HepG2 (cell line): Measurements from ENCODE around the gene NKD1. TPM values are rescaled to one million over a fixed set of nuclear protein-coding genes. Genes with fewer than 3 reads are reported as not detected.

Experiments used
- ATAC-seq: fragments of 200-7000 bp; cut with Tn5 transposase; 3 replicates; pipeline ENCODE4 v1.9.1; 2020; ENCODE audit warnings: mild to moderate bottlenecking, moderate library complexity
- BruUV-seq: library from RNA; stranded (reverse); fragments of 400-500 nt; replicated peaks from 2 replicates; lab custom pipeline; 2021; lab: Mats Ljungman, UMichigan
- CTCF ChIA-PET: fragments of 300-600 bp; formaldehyde crosslinking; extraction: SDS; loops from one replicate; lab custom pipeline; 2021; ENCODE audit warnings: low total read pairs, inconsistent platforms, low intra/inter-chr PET ratio; lab: Yijun Ruan, JAX
- POLR2A ChIA-PET: fragments of 350-600 bp; sonication (Branson Sonifier 250); formaldehyde crosslinking; loops from one replicate; lab custom pipeline; 2020; ENCODE audit warnings: antibody characterized with exemption, inconsistent platforms; lab: Yijun Ruan, JAX
- DNase-seq: peaks from one replicate; pipeline ENCODE4 v3.0.0-alpha.2; 2015; ENCODE audit warnings: low spot score
- FAIRE-seq: peaks from 3 replicates; lab custom pipeline; 2011; peaks lifted over from hg19 to GRCh38; lab: Jason Lieb, UNC
- H2AFZ ChIP-seq: one replicate; pipeline ENCODE4 v1.6.1; 2011; ENCODE audit warnings: low read length, inconsistent platforms
- H3K27ac ChIP-seq: fragments of 300-600 bp; 3 replicates; pipeline ENCODE4 v1.8.0; 2011; ENCODE audit warnings: mixed run types, mild to moderate bottlenecking, mixed read lengths, low read length, inconsistent platforms; ENCODE audit not compliant: insufficient read depth; ENCODE audit errors: extremely low read length
- H3K27me3 ChIP-seq, 2 experiments: fragments of 200-600 bp in 1 of 2; 2 replicates in 1 of 2; 3 replicates in 1 of 2; pipeline versions ENCODE4 v1.6.0 to v1.8.0; 2011; ENCODE audit warnings: low read length in 2 of 2, mild to moderate bottlenecking in 2 of 2, moderate library complexity in 2 of 2, inconsistent platforms in 1 of 2; ENCODE audit not compliant: insufficient read depth in 2 of 2, control insufficient read depth in 1 of 2
- H3K36me3 ChIP-seq, 2 experiments: fragments of 200-600 bp in 1 of 2; replicated peaks in 1 of 2; 2 replicates in 1 of 2; 3 replicates in 1 of 2; pipeline versions ENCODE4 v1.5.1 to v1.8.0; 2011; ENCODE audit warnings: low read length in 2 of 2, inconsistent platforms in 1 of 2; ENCODE audit not compliant: insufficient read depth in 2 of 2, control insufficient read depth in 1 of 2
- H3K4me1 ChIP-seq: 2 replicates; pipeline ENCODE4 v1.5.1; 2012; ENCODE audit warnings: low read length, inconsistent platforms; ENCODE audit not compliant: insufficient read depth
- H3K4me2 ChIP-seq: 2 replicates; pipeline ENCODE4 v1.6.0; 2011; ENCODE audit warnings: low read depth, low read length, inconsistent platforms
- H3K4me3 ChIP-seq, 3 experiments: fragments of 200-600 bp in 1 of 3; sonication (generic), shearing (Covaris generic) in 1 of 3; replicated peaks in 1 of 3; 2 replicates each; pipeline ENCODE4 v1.5.1; 2011 to 2016; ENCODE audit warnings: low read length in 3 of 3, inconsistent platforms in 2 of 3, low read depth in 2 of 3, mild to moderate bottlenecking in 2 of 3, control low read depth in 1 of 3, mixed read lengths in 1 of 3; ENCODE audit not compliant: insufficient read depth in 1 of 3
- H3K79me2 ChIP-seq: one replicate; pipeline ENCODE4 v1.6.1; 2011; ENCODE audit warnings: low read length, inconsistent platforms; ENCODE audit not compliant: insufficient read depth
- H3K9ac ChIP-seq: 2 replicates; pipeline ENCODE4 v1.6.0; 2011; ENCODE audit warnings: mild to moderate bottlenecking, low read depth, low read length, inconsistent platforms; ENCODE audit not compliant: insufficient read depth
- H3K9me3 ChIP-seq: 2 replicates; pipeline ENCODE4 v1.5.1; 2012; ENCODE audit warnings: mild to moderate bottlenecking, low read length
- H4K20me1 ChIP-seq: 2 replicates; pipeline ENCODE4 v1.6.0; 2011; ENCODE audit warnings: inconsistent platforms, mild to moderate bottlenecking, low read length, moderate library complexity; ENCODE audit not compliant: insufficient read depth
- FOSL2 ChIP-seq: sonication (generic); formaldehyde crosslinking; IDR thresholded peaks from 2 replicates; pipeline ENCODE4 v1.4.0; 2020; ENCODE audit warnings: missing genetic modification reagents
- GATAD2A ChIP-seq: IDR thresholded peaks from 2 replicates; pipeline ENCODE4 v1.6.1; 2016
- KAT2B ChIP-seq: fragments of 150-350 bp; IDR thresholded peaks from 2 replicates; pipeline ENCODE4 v1.6.1; 2014; ENCODE audit warnings: low read depth, low read length, borderline replicate concordance
- KDM1A ChIP-seq: IDR thresholded peaks from 2 replicates; pipeline ENCODE4 v1.6.1; 2016; ENCODE audit warnings: missing compliant biosample characterization
- KLF15 ChIP-seq: sonication (generic); formaldehyde crosslinking; IDR thresholded peaks from 2 replicates; pipeline ENCODE4 v1.8.1; 2023; ENCODE audit warnings: borderline replicate concordance, mild to moderate bottlenecking, inconsistent platforms, missing genetic modification reagents, mixed read lengths
- KMT2B ChIP-seq: IDR thresholded peaks from 2 replicates; pipeline ENCODE4 v1.6.1; 2016; ENCODE audit warnings: missing genetic modification reagents, missing compliant biosample characterization
- MAFF ChIP-seq: IDR thresholded peaks from 2 replicates; pipeline ENCODE4 v1.6.1; 2011; ENCODE audit warnings: low read depth, low read length, improper control_type of control experiment
- NFYB ChIP-seq: sonication (generic); formaldehyde crosslinking; IDR thresholded peaks from 2 replicates; pipeline ENCODE4 v1.4.0; 2020; ENCODE audit warnings: missing genetic modification reagents
- ONECUT2 ChIP-seq: sonication (generic); formaldehyde crosslinking; IDR thresholded peaks from 2 replicates; pipeline ENCODE4 v1.4.0; 2020; ENCODE audit warnings: missing genetic modification reagents
- SAP130 ChIP-seq: IDR thresholded peaks from 2 replicates; pipeline ENCODE4 v1.6.1; 2016; ENCODE audit warnings: low read depth
- SOX13 ChIP-seq, 3 experiments: fragments of 450-650 bp in 1 of 3; sonication (generic) in 1 of 3; formaldehyde crosslinking in 1 of 3; IDR thresholded peaks in 2 of 3; conservative IDR thresholded peaks in 1 of 3; 2 replicates each; pipeline versions ENCODE4 v1.5.0 to v1.6.1; 2016 to 2020; ENCODE audit warnings: antibody characterized with exemption in 1 of 3, mild to moderate bottlenecking in 1 of 3, missing compliant biosample characterization in 1 of 3, missing genetic modification reagents in 1 of 3, moderate library complexity in 1 of 3
- SOX5 ChIP-seq: IDR thresholded peaks from 2 replicates; pipeline ENCODE4 v1.6.1; 2016; ENCODE audit warnings: borderline replicate concordance
- ZBTB7B ChIP-seq: sonication (generic); formaldehyde crosslinking; IDR thresholded peaks from 2 replicates; pipeline ENCODE4 v1.4.0; 2020; ENCODE audit warnings: missing genetic modification reagents
- ZFP36 ChIP-seq: fragments of 150-350 bp; IDR thresholded peaks from 2 replicates; pipeline ENCODE4 v1.6.1; 2018; ENCODE audit warnings: borderline replicate concordance, low read length, low read depth; ENCODE audit not compliant: partially characterized antibody
- ZNF468 ChIP-seq: sonication (generic); formaldehyde crosslinking; IDR thresholded peaks from 2 replicates; pipeline ENCODE4 v1.8.0; 2022; ENCODE audit warnings: mild to moderate bottlenecking, moderate library complexity, missing genetic modification reagents
- WGBS: methylation state at CpG from one replicate; pipeline ENCODE4 v1.1.6; 2017; ENCODE audit warnings: low lambda C conversion rate; 5-methylcytosine and 5-hydroxymethylcytosine counted together
- in situ Hi-C: cut with HindIII; loops from 2 replicates; pipeline ENCODE4 v1.10.0; 2017; ENCODE audit warnings: low pct_unique_long_range_greater_than_20kb; ENCODE audit not compliant: extremely low pct_ligation_motif_present
- intact Hi-C: fragments of 100-400 bp; cut with micrococcal nuclease; formaldehyde crosslinking; loops from one replicate; pipeline ENCODE4 v1.10.0; 2022; ENCODE audit not compliant: unreplicated experiment
- polyA plus RNA-seq, 8 experiments: library from polyadenylated mRNA; depleted of rRNA in 3 of 8; stranded (reverse) in 7 of 8; unstranded in 1 of 8; fragments of >200 nt; fragmentation: Illumina TruSeq in 4 of 8; extraction: Trizol in 4 of 8; gene quantifications; 2 replicates each; pipeline versions ENCODE4 v1.2.1 to v1.2.3, GENCODE V29; 2011 to 2016; ENCODE audit warnings: low read depth in 4 of 8, missing spikeins in 1 of 8, mixed read lengths in 1 of 8; ENCODE audit not compliant: insufficient read depth in 1 of 8
- total RNA-seq, 5 experiments: library from RNA; depleted of rRNA; stranded (reverse); fragments of >200 nt; fragmentation: Illumina TruSeq; extraction: Trizol; gene quantifications; 2 replicates each; pipeline ENCODE4 v1.2.3, GENCODE V29; 2016; ENCODE audit warnings: low read depth in 1 of 5

Gene NKD1
- total and polyA plus RNA-seq, 2 of the 13 experiments (the other 11 are each of a cell fraction or from before 2014, with no cell fraction given), result 70.4 to 121 TPM

- TF ChIP-seq ZFP36 (no peak), SAP130 (peak; percentile 27; the same call in 1 of the 2 replicates), KDM1A (CRISPR knock-in tag) (no peak), GATAD2A (CRISPR knock-in tag) (peak; percentile 45; the same call in 1 of the 2 replicates), NFYB (CRISPR knock-in tag) (no peak), KMT2B (no peak), FOSL2 (CRISPR knock-in tag) (peak; percentile 13; the same call in 1 of the 2 replicates)
Measured at GRCh38 chr16:50509521-50510341, 38.5 kb upstream of the NKD1 start (continued).

- no peak overlapping the region for H3K4me3 ChIP-seq
- H3K27ac ChIP-seq, result no peak overlapping the region
- peaks cover 84% of the 10 kb centered on the region for H3K4me1 ChIP-seq
- H3K9ac ChIP-seq, result no peak overlapping the region
- H3K9me3 ChIP-seq, result peaks cover 36% of the 10 kb centered on the region
- no peaks in the 10 kb centered on the region for H3K27me3 ChIP-seq
- H3K36me3 ChIP-seq, result peaks cover 12 to 21% of the 10 kb centered on the region in 2 experiments
- ChIA-PET POLR2A (interaction anchor here (0.9 to 1.0 kb wide), 2 partner anchors 15 to 47 kb away, joined by 3 to 4 read pairs; no protein-coding TSS in a partner anchor), CTCF (no interaction called here)
- in situ Hi-C loops (no loop called here), intact Hi-C loops (no loop called here)
- FAIRE-seq (no peak), DNase-seq (no peak), ATAC-seq (no peak; the same call in 2 of the 3 replicates)
- H2AFZ ChIP-seq, result no peak overlapping the region
- H3K79me2 ChIP-seq, result peaks cover 76% of the 10 kb centered on the region
- BruUV-seq, result no TSS peak
- TF ChIP-seq KLF15 (CRISPR knock-in tag), result no peak
- peak; percentile 30; the same call in 1 of the 2 replicates for TF ChIP-seq KAT2B
- TF ChIP-seq SOX13 (IDR thresholded peaks at IDR 0.05), result no peak
- TF ChIP-seq SOX13 (CRISPR knock-in tag; conservative IDR thresholded peaks at IDR 0.05 in 1 of 2, IDR thresholded peaks at IDR 0.05 in 1 of 2), result peak in 1 of 2 experiments; percentile 66; a peak in 1 of 4 replicates
- TF ChIP-seq ZBTB7B (CRISPR knock-in tag), result peak; percentile 66; the same call in 1 of the 2 replicates
- TF ChIP-seq ONECUT2 (CRISPR knock-in tag), result 0 out of 2 replicates have a peak, but pooled peaks have one; percentile 53
- no peak for TF ChIP-seq MAFF
- TF ChIP-seq ZNF468, result no peak
- TF ChIP-seq SOX5 (CRISPR knock-in tag), result peak; percentile 39; the same call in 1 of the 2 replicates
- no peaks in the 10 kb centered on the region for H4K20me1 ChIP-seq
- WGBS, result 95% methylated on average over 1 of the region's 1 CpG
- H3K4me2 ChIP-seq, result no peak overlapping the region
Measured at GRCh38 chr16:50515218-50515617, 33.0 kb upstream of the NKD1 start.
